Panc1 (cell line): ENCODE measurements around the gene TRPV5. TPM values are rescaled to one million over a fixed set of nuclear protein-coding genes. Genes with fewer than 3 reads are reported as not detected.

Experiments
- ATAC-seq: fragments of 200-7000 bp; cut with Tn5 transposase; 2 replicates; pipeline ENCODE4 v1.9.1; 2020; ENCODE audit warnings: mild to moderate bottlenecking, moderate library complexity
- BruUV-seq: library from RNA; stranded (reverse); fragments of 400-500 nt; replicated peaks from 2 replicates; lab custom pipeline; 2021; lab: Mats Ljungman, UMichigan
- CTCF ChIA-PET: fragments of 300-600 bp; sonication (Branson Sonifier 250); formaldehyde crosslinking; loops from one replicate; lab custom pipeline; 2022; ENCODE audit warnings: antibody characterized with exemption; lab: Charles Lee
- POLR2A ChIA-PET: fragments of 300-600 bp; sonication (Branson Sonifier 250); formaldehyde crosslinking; loops from one replicate; lab custom pipeline; 2022; ENCODE audit warnings: antibody characterized with exemption; lab: Charles Lee
- DNase-seq: peaks from one replicate; pipeline ENCODE4 v3.0.0-alpha.2; 2010; ENCODE audit warnings: low read depth, low spot score
- H3K27ac ChIP-seq: 2 replicates; pipeline ENCODE4 v1.5.1; 2011; ENCODE audit warnings: mild to moderate bottlenecking, low read length, inconsistent platforms
- H3K27me3 ChIP-seq: fragments of 200-500 bp; sonication (Bioruptor generic); 2 replicates; pipeline ENCODE4 v1.6.0; 2014; ENCODE audit warnings: low read length, inconsistent platforms; ENCODE audit not compliant: control insufficient read depth, insufficient read depth
- H3K36me3 ChIP-seq: fragments of 200-500 bp; sonication (Bioruptor generic); 2 replicates; pipeline ENCODE4 v1.5.1; 2014; ENCODE audit warnings: inconsistent platforms, mild to moderate bottlenecking, low read length, moderate library complexity; ENCODE audit not compliant: control insufficient read depth, insufficient read depth
- H3K4me1 ChIP-seq: 2 replicates; pipeline ENCODE4 v1.5.1; 2011; ENCODE audit warnings: inconsistent platforms, mild to moderate bottlenecking, low read length, moderate library complexity; ENCODE audit not compliant: control insufficient read depth, insufficient read depth
- H3K4me3 ChIP-seq, 2 experiments: 2 replicates each; pipeline ENCODE4 v1.5.1; 2011 to 2012; ENCODE audit warnings: low read depth in 2 of 2, low read length in 2 of 2, mild to moderate bottlenecking in 2 of 2, inconsistent platforms in 1 of 2, moderate library complexity in 1 of 2
- H3K9me3 ChIP-seq: fragments of 200-500 bp; sonication (Bioruptor generic); 2 replicates; pipeline ENCODE4 v1.5.1; 2014; ENCODE audit warnings: low read depth, mild to moderate bottlenecking, inconsistent platforms, low read length, moderate library complexity; ENCODE audit not compliant: control insufficient read depth, insufficient read depth
- POLR2AphosphoS5 ChIP-seq: IDR thresholded peaks from 2 replicates; pipeline ENCODE4 v1.6.1; 2012; ENCODE audit warnings: mild to moderate bottlenecking, low read depth, low read length, moderate library complexity
- SIN3A ChIP-seq: IDR thresholded peaks from 2 replicates; pipeline ENCODE4 v1.6.1; 2012; ENCODE audit warnings: low read depth, mild to moderate bottlenecking, low read length, moderate library complexity, borderline replicate concordance; ENCODE audit not compliant: insufficient read depth
- TCF7L2 ChIP-seq: IDR thresholded peaks from 2 replicates; pipeline ENCODE4 v1.6.1; 2011; ENCODE audit warnings: mild to moderate bottlenecking, low read depth, low read length, inconsistent platforms
- in situ Hi-C: cut with HindIII; loops from 2 replicates; pipeline ENCODE4 v1.10.0; 2016; ENCODE audit warnings: low sequenced_read_pairs, low pct_unique_long_range_greater_than_20kb
- intact Hi-C: fragments of 100-400 bp; cut with micrococcal nuclease; formaldehyde crosslinking; loops from one replicate; pipeline ENCODE4 v1.10.0; 2022; ENCODE audit not compliant: unreplicated experiment
- total RNA-seq: library from RNA; stranded (reverse); gene quantifications from one replicate; pipeline ENCODE4 v1.2.1, GENCODE V29; 2021; ENCODE audit not compliant: unreplicated experiment
- TF ChIP-seq, protein P1 (sequence below), 2 experiments: IDR thresholded peaks; 2 replicates each; pipeline ENCODE4 v1.6.1; 2011 to 2012; ENCODE audit warnings: low read depth in 2 of 2, control low read depth in 1 of 2, low read length in 1 of 2, mild to moderate bottlenecking in 1 of 2, moderate library complexity in 1 of 2; ENCODE audit not compliant: insufficient read depth in 1 of 2
- TF ChIP-seq, protein P2 (sequence below): fragments of 450-650 bp; IDR thresholded peaks from 2 replicates; pipeline ENCODE4 v1.5.1; 2017; ENCODE audit warnings: mild to moderate bottlenecking

Gene TRPV5
- total RNA-seq, 1 experiment from 2014 or later, result not detected

GRCh38 chr7:142868188-142868985, 65.2 kb downstream of the TRPV5 start:
- no TSS peak for BruUV-seq

DNA sequence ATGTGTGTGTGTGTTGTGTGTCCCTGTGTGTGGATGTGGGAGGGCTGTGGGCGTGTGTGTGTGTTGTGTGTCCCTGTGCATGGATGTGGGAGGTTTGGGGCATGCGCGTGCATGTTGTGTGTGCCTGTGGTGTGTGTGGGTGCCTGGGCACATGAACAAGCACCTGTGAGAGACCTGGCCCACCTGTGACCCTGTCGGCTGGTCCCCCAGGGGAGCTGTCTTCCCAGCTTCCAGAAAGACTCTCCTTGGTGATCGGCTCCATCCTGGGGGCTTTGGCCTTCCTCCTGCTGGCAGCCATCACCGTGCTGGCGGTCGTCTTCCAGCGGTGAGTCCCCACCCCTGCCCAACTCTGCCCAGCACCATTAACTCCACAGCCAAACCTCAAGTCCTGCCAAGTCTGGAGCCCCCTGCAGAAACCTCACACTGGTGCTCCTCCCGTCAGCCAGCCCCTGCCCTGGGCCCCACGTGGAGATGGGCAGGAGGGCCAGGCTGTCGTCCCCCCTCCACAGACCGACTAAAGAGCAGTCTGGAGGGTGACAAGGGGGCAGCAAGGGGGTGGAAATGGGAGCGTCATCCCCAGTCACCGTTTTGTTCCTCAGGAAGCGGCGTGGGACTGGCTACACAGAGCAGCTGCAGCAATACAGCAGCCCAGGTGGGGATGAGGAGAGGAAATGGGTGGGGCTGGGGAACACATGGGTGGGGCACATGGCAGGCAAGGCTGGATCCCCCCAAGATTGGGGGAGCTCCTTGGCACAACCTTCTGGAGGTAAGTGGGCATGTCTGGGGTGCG, 66.0 kb downstream of the TRPV5 start:
- DNase-seq, result no peak
- BruUV-seq, result no TSS peak
- ChIA-PET CTCF (interaction anchor here (0.5 kb wide), 1 partner anchor 135 kb away, joined by 4 read pairs; no protein-coding TSS in a partner anchor), POLR2A (no interaction called here)
- in situ Hi-C loops (no loop called here), intact Hi-C loops (no loop called here)
- no peaks in the 10 kb centered on the region for H3K36me3 ChIP-seq
- no peaks in the 10 kb centered on the region for H3K9me3 ChIP-seq
- TF ChIP-seq SIN3A, result no peak
- TF ChIP-seq, protein P1, sequence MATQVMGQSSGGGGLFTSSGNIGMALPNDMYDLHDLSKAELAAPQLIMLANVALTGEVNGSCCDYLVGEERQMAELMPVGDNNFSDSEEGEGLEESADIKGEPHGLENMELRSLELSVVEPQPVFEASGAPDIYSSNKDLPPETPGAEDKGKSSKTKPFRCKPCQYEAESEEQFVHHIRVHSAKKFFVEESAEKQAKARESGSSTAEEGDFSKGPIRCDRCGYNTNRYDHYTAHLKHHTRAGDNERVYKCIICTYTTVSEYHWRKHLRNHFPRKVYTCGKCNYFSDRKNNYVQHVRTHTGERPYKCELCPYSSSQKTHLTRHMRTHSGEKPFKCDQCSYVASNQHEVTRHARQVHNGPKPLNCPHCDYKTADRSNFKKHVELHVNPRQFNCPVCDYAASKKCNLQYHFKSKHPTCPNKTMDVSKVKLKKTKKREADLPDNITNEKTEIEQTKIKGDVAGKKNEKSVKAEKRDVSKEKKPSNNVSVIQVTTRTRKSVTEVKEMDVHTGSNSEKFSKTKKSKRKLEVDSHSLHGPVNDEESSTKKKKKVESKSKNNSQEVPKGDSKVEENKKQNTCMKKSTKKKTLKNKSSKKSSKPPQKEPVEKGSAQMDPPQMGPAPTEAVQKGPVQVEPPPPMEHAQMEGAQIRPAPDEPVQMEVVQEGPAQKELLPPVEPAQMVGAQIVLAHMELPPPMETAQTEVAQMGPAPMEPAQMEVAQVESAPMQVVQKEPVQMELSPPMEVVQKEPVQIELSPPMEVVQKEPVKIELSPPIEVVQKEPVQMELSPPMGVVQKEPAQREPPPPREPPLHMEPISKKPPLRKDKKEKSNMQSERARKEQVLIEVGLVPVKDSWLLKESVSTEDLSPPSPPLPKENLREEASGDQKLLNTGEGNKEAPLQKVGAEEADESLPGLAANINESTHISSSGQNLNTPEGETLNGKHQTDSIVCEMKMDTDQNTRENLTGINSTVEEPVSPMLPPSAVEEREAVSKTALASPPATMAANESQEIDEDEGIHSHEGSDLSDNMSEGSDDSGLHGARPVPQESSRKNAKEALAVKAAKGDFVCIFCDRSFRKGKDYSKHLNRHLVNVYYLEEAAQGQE (IDR thresholded peaks at IDR 0.05; ENCODE audit: insufficient read depth in 1 of 2, low read depth in 2 of 2, low read length in 1 of 2), result no peak
- TF ChIP-seq, protein P2, sequence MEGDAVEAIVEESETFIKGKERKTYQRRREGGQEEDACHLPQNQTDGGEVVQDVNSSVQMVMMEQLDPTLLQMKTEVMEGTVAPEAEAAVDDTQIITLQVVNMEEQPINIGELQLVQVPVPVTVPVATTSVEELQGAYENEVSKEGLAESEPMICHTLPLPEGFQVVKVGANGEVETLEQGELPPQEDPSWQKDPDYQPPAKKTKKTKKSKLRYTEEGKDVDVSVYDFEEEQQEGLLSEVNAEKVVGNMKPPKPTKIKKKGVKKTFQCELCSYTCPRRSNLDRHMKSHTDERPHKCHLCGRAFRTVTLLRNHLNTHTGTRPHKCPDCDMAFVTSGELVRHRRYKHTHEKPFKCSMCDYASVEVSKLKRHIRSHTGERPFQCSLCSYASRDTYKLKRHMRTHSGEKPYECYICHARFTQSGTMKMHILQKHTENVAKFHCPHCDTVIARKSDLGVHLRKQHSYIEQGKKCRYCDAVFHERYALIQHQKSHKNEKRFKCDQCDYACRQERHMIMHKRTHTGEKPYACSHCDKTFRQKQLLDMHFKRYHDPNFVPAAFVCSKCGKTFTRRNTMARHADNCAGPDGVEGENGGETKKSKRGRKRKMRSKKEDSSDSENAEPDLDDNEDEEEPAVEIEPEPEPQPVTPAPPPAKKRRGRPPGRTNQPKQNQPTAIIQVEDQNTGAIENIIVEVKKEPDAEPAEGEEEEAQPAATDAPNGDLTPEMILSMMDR, result no peak
- no peak for TF ChIP-seq POLR2AphosphoS5
- TF ChIP-seq TCF7L2, result no peak
- no peak for ATAC-seq
- no peaks in the 10 kb centered on the region for H3K4me1 ChIP-seq
- no peak overlapping the region for H3K27ac ChIP-seq
- H3K4me3 ChIP-seq, result no peak overlapping the region
- peaks cover 2% of the 10 kb centered on the region; the same call in 1 of the 2 replicates for H3K27me3 ChIP-seq

More at GRCh38 chr7:142868188-142868985, 65.2 kb downstream of the TRPV5 start:
- intact Hi-C loops, result no loop called here
- no peak for DNase-seq
- Histone ChIP-seq H3K4me1 (no peaks in the 10 kb centered on the region), H3K27ac (no peak overlapping the region), H3K9me3 (no peaks in the 10 kb centered on the region), H3K36me3 (no peaks in the 10 kb centered on the region), H3K27me3 (no peaks in the 10 kb centered on the region; the same call in 1 of the 2 replicates), H3K4me3 (no peak overlapping the region)
- ATAC-seq, result no peak; the same call in 1 of the 2 replicates
- ChIA-PET POLR2A (no interaction called here), CTCF (no interaction called here)
- no peak for TF ChIP-seq SIN3A
- TF ChIP-seq, protein P2, result 0 out of 2 replicates have a peak, but pooled peaks have one; percentile 25
- in situ Hi-C loops, result no loop called here
